CD14-positive monocyte (primary cell): ENCODE data around the gene IFFO2. TPM values are rescaled to one million over a fixed set of nuclear protein-coding genes. Genes with fewer than 3 reads are reported as not detected.

Experiments used
- DNase-seq, 3 donors: peaks; one replicate each; pipeline ENCODE4 v3.0.0-alpha.2; 2011 to 2022
- H2AFZ ChIP-seq: 2 replicates; pipeline ENCODE4 v1.6.0; 2012; ENCODE audit warnings: mild to moderate bottlenecking, low read depth, low read length, inconsistent platforms; ENCODE audit not compliant: insufficient read depth, poor library complexity, severe bottlenecking
- H3K27ac ChIP-seq, 2 donors: 1 replicate in 1 of 2; 2 replicates in 1 of 2; pipeline ENCODE4 v1.5.1; 2012 to 2013; ENCODE audit warnings: low read length in 2 of 2, control low read depth in 1 of 2, inconsistent platforms in 1 of 2, low read depth in 1 of 2, mild to moderate bottlenecking in 1 of 2
- H3K27me3 ChIP-seq, 2 donors: one replicate each; pipeline versions ENCODE4 v1.6.0 to v1.6.1; 2011 to 2013; ENCODE audit warnings: low read length in 2 of 2; ENCODE audit not compliant: control insufficient read depth in 2 of 2, insufficient read depth in 2 of 2
- H3K36me3 ChIP-seq, 2 donors: replicated peaks in 1 of 2; 1 replicate in 1 of 2; 2 replicates in 1 of 2; pipeline versions ENCODE4 v1.5.1 to v1.6.1; 2012 to 2013; ENCODE audit warnings: low read length in 2 of 2, control low read depth in 1 of 2, inconsistent platforms in 1 of 2, mild to moderate bottlenecking in 1 of 2; ENCODE audit not compliant: insufficient read depth in 2 of 2, control insufficient read depth in 1 of 2
- H3K4me1 ChIP-seq, 2 donors: 1 replicate in 1 of 2; 2 replicates in 1 of 2; pipeline versions ENCODE4 v1.5.1 to v1.6.1; 2012 to 2013; ENCODE audit warnings: low read length in 2 of 2, control low read depth in 1 of 2, inconsistent platforms in 1 of 2, mild to moderate bottlenecking in 1 of 2, moderate library complexity in 1 of 2; ENCODE audit not compliant: insufficient read depth in 2 of 2, control insufficient read depth in 1 of 2
- H3K4me2 ChIP-seq: replicated peaks from 2 replicates; pipeline ENCODE3; 2012; ENCODE audit warnings: low read length, moderate library complexity, mild to moderate bottlenecking; ENCODE audit not compliant: poor library complexity, severe bottlenecking; ENCODE audit errors: extremely low read depth
- H3K4me3 ChIP-seq, 3 experiments: fragments of 200-600 bp in 1 of 3; sonication (generic) in 1 of 3; replicated peaks in 1 of 3; 1 replicate in 2 of 3; 2 replicates in 1 of 3; pipeline ENCODE4 v1.5.1; 2011 to 2013; ENCODE audit warnings: low read length in 3 of 3, mild to moderate bottlenecking in 3 of 3, control low read depth in 2 of 3, low read depth in 2 of 3, inconsistent platforms in 1 of 3, moderate library complexity in 1 of 3
- H3K79me2 ChIP-seq: 2 replicates; pipeline ENCODE4 v1.6.0; 2012; ENCODE audit warnings: mild to moderate bottlenecking, control low read depth, inconsistent platforms, low read length, moderate library complexity; ENCODE audit not compliant: insufficient read depth
- H3K9ac ChIP-seq: 2 replicates; pipeline ENCODE4 v1.6.0; 2017; ENCODE audit warnings: low read length, mild to moderate bottlenecking; ENCODE audit not compliant: insufficient read depth, poor library complexity, severe bottlenecking
- H3K9me3 ChIP-seq, 2 donors: replicated peaks in 1 of 2; 1 replicate in 1 of 2; 2 replicates in 1 of 2; pipeline versions ENCODE4 v1.5.1 to v1.6.1; 2012 to 2013; ENCODE audit warnings: low read length in 2 of 2, control low read depth in 1 of 2; ENCODE audit not compliant: control insufficient read depth in 1 of 2, insufficient read depth in 1 of 2
- H4K20me1 ChIP-seq: 2 replicates; pipeline ENCODE4 v1.6.0; 2012; ENCODE audit warnings: mild to moderate bottlenecking, low read length, control low read depth, moderate library complexity; ENCODE audit not compliant: insufficient read depth
- H3K27ac Mint-ChIP-seq, 7 donors: one replicate each; pipeline ENCODE4 v1.8.0; 2020; ENCODE audit warnings: mild to moderate bottlenecking in 7 of 7, mixed read lengths in 7 of 7, moderate library complexity in 6 of 7, inconsistent platforms in 2 of 7
- H3K27me3 Mint-ChIP-seq, 3 donors: one replicate each; pipeline ENCODE4 v1.8.0; 2021 to 2022; ENCODE audit warnings: low read depth in 3 of 3, mild to moderate bottlenecking in 3 of 3, mixed read lengths in 3 of 3, moderate library complexity in 3 of 3, inconsistent platforms in 1 of 3
- H3K36me3 Mint-ChIP-seq, 2 donors: one replicate each; pipeline ENCODE4 v1.8.0; 2020; ENCODE audit warnings: mixed read lengths in 2 of 2, inconsistent platforms in 1 of 2, mild to moderate bottlenecking in 1 of 2
- H3K4me1 Mint-ChIP-seq: one replicate; pipeline ENCODE4 v1.8.0; 2020; ENCODE audit warnings: mild to moderate bottlenecking, mixed read lengths
- H3K4me3 Mint-ChIP-seq, 2 donors: one replicate each; pipeline ENCODE4 v1.8.0; 2020; ENCODE audit warnings: mild to moderate bottlenecking in 2 of 2, mixed read lengths in 2 of 2, moderate library complexity in 1 of 2
- H3K9me3 Mint-ChIP-seq, 7 donors: one replicate each; pipeline ENCODE4 v1.8.0; 2020 to 2022; ENCODE audit warnings: mixed read lengths in 7 of 7, mild to moderate bottlenecking in 6 of 7, moderate library complexity in 6 of 7, inconsistent platforms in 2 of 7
- CTCF ChIP-seq: fragments of 200-600 bp; IDR thresholded peaks from one replicate; pipeline ENCODE4 v1.8.0; 2022; ENCODE audit warnings: antibody characterized with exemption, mild to moderate bottlenecking
- WGBS: methylation state at CpG from one replicate; pipeline ENCODE4 v1.1.5; 2013; ENCODE audit warnings: missing lambda C conversion rate; ENCODE audit not compliant: insufficient coverage; 5-methylcytosine and 5-hydroxymethylcytosine counted together
- intact Hi-C, 2 donors: fragments of 100-400 bp; cut with micrococcal nuclease; formaldehyde crosslinking; loops; one replicate each; pipeline versions ENCODE4 v1.15.0 to v1.15.1; 2023
- polyA plus RNA-seq, 3 donors: library from polyadenylated mRNA; depleted of rRNA in 1 of 3; unstranded in 2 of 3; stranded (reverse) in 1 of 3; fragments of 300-500 nt in 2 of 3; fragments of >200 nt in 1 of 3; fragmentation: Illumina TruSeq in 2 of 3; gene quantifications; 1 replicate in 2 of 3; 2 replicates in 1 of 3; pipeline ENCODE4 v1.2.3, GENCODE V29; 2012 to 2021

IFFO2 gene
- polyA plus RNA-seq, 3 donors = 0.78 to 17.5 (median 0.94) TPM

- H3K9me3 ChIP-seq = no peaks in the 10 kb centered on the region
- Mint-ChIP-seq H3K27me3 (no peaks in the 10 kb centered on the region), H3K4me1 (no peaks in the 10 kb centered on the region), H3K27ac (no peak overlapping the region), H3K36me3 (peaks cover 39 to 60% of the 10 kb centered on the region in 2 donors), H3K4me3 (no peak overlapping the region), H3K9me3 (peaks cover 0 to 4% (median 0%) of the 10 kb centered on the region in 7 donors)
- H3K36me3 ChIP-seq = peaks cover 36 to 44% of the 10 kb centered on the region in 2 donors
- no peak for TF ChIP-seq CTCF
- intact Hi-C loops = no loop called here
- no peaks in the 10 kb centered on the region for H4K20me1 ChIP-seq
- no peak overlapping the region for H3K9ac ChIP-seq
- H2AFZ ChIP-seq = no peak overlapping the region
- no peaks in the 10 kb centered on the region for H3K4me1 ChIP-seq
- no peaks in the 10 kb centered on the region for H3K79me2 ChIP-seq
- H3K27me3 ChIP-seq = no peaks in the 10 kb centered on the region
- no peak for DNase-seq
- 100% methylated on average over 3 of the region's 8 CpGs for WGBS
- no peak overlapping the region for H3K4me2 ChIP-seq
- no peak overlapping the region for H3K4me3 ChIP-seq
- no peak overlapping the region for H3K27ac ChIP-seq
These were observed 74.0 kb downstream of the IFFO2 start for GRCh38 chr1:18882486-18882885.

GRCh38 chr1:18881642-18882431, 74.6 kb downstream of the IFFO2 start:
- Histone ChIP-seq H4K20me1 (no peaks in the 10 kb centered on the region), H3K36me3 (peaks cover 36 to 44% of the 10 kb centered on the region in 2 donors), H3K79me2 (no peaks in the 10 kb centered on the region), H3K4me1 (no peaks in the 10 kb centered on the region), H3K4me3 (no peak overlapping the region), H3K27ac (no peak overlapping the region), H3K27me3 (no peaks in the 10 kb centered on the region), H3K4me2 (no peak overlapping the region), H2AFZ (no peak overlapping the region), H3K9me3 (no peaks in the 10 kb centered on the region), H3K9ac (no peak overlapping the region)
- Mint-ChIP-seq H3K27ac (no peak overlapping the region), H3K27me3 (no peaks in the 10 kb centered on the region), H3K36me3 (peaks cover 40 to 63% of the 10 kb centered on the region in 2 donors), H3K4me1 (no peaks in the 10 kb centered on the region), H3K4me3 (no peak overlapping the region), H3K9me3 (peaks cover 0 to 4% (median 0%) of the 10 kb centered on the region in 7 donors)
- WGBS = 94% methylated on average over 20 of the region's 24 CpGs
- intact Hi-C loops = no loop called here
- no peak for DNase-seq
- TF ChIP-seq CTCF = no peak
